ENCODE data around the gene CTTN.

The CTTN gene

GRCh38 chr11:70409871-70410270 is 11.5 kb downstream of the CTTN start:
- no peak for TF ChIP-seq SIN3A (IDR thresholded peaks at IDR 0.05; ENCODE audit: borderline replicate concordance, insufficient read depth, low read length)
- TF ChIP-seq FOXP2 (optimal IDR thresholded peaks at IDR 0.05; ENCODE audit: borderline replicate concordance, extremely low read depth, extremely low read length, insufficient read depth): no peak
- no peak for TF ChIP-seq TAF1 (IDR thresholded peaks at IDR 0.05; ENCODE audit: borderline replicate concordance, insufficient read depth, low read length)
- no peak for TF ChIP-seq REST (IDR thresholded peaks at IDR 0.05; ENCODE audit: insufficient read depth in 1 of 2, low read depth in 2 of 2, low read length in 2 of 2)
- no peak for TF ChIP-seq POLR2AphosphoS5 (IDR thresholded peaks at IDR 0.05; ENCODE audit: low read depth, low read length)

GRCh38 chr11:70410276-70411205 is 12.2 kb downstream of the CTTN start:
- TF ChIP-seq SIN3A (IDR thresholded peaks at IDR 0.05; ENCODE audit: borderline replicate concordance, insufficient read depth, low read length) (no peak), REST (IDR thresholded peaks at IDR 0.05; ENCODE audit: insufficient read depth in 1 of 2, low read depth in 2 of 2, low read length in 2 of 2) (no peak), FOXP2 (optimal IDR thresholded peaks at IDR 0.05; ENCODE audit: borderline replicate concordance, extremely low read depth, extremely low read length, insufficient read depth) (no peak), POLR2AphosphoS5 (IDR thresholded peaks at IDR 0.05; ENCODE audit: low read depth, low read length) (no peak), TAF1 (IDR thresholded peaks at IDR 0.05; ENCODE audit: borderline replicate concordance, insufficient read depth, low read length) (no peak)

- no peak for TF ChIP-seq SIN3A (IDR thresholded peaks at IDR 0.05; ENCODE audit: borderline replicate concordance, insufficient read depth, low read length)
- no peak for TF ChIP-seq REST (IDR thresholded peaks at IDR 0.05; ENCODE audit: insufficient read depth in 1 of 2, low read depth in 2 of 2, low read length in 2 of 2)
- TF ChIP-seq TAF1 (IDR thresholded peaks at IDR 0.05; ENCODE audit: borderline replicate concordance, insufficient read depth, low read length): no peak
Observed at GRCh38 chr11:70411713-70412452, 13.6 kb downstream of the CTTN start.

- TF ChIP-seq REST (IDR thresholded peaks at IDR 0.05; ENCODE audit: insufficient read depth in 1 of 2, low read depth in 2 of 2, low read length in 2 of 2) (no peak), FOXP2 (optimal IDR thresholded peaks at IDR 0.05; ENCODE audit: borderline replicate concordance, extremely low read depth, extremely low read length, insufficient read depth) (no peak), POLR2AphosphoS5 (IDR thresholded peaks at IDR 0.05; ENCODE audit: low read depth, low read length) (no peak), TAF1 (IDR thresholded peaks at IDR 0.05; ENCODE audit: borderline replicate concordance, insufficient read depth, low read length) (no peak), SIN3A (IDR thresholded peaks at IDR 0.05; ENCODE audit: borderline replicate concordance, insufficient read depth, low read length) (no peak)
Observed at GRCh38 chr11:70413151-70413550, 14.8 kb downstream of the CTTN start.
